ENCODE results near the gene TSPAN1. TPM values are rescaled to one million over a fixed set of nuclear protein-coding genes. Genes with fewer than 3 reads are reported as not detected.
A peak's percentile ranks its signal among the peaks of the same experiment; 100 is the strongest.

TSPAN1 gene
- total RNA-seq, 1 experiment from 2014 or later, result 26.1 TPM

- CTCF ChIA-PET, result no interaction called here
These were observed 4.5 kb downstream of the TSPAN1 start for GRCh38 chr1:46179138-46180081.

More at GRCh38 chr1:46179138-46180081, 4.5 kb downstream of the TSPAN1 start:
- POLR2A ChIA-PET, result no interaction called here
- Histone ChIP-seq H3K36me3 (ENCODE audit: control insufficient read depth, insufficient read depth, low read length) (no peaks in the 10 kb centered on the region), H3K27me3 (ENCODE audit: control insufficient read depth, insufficient read depth, low read length) (no peaks in the 10 kb centered on the region), H3K4me1 (ENCODE audit: control insufficient read depth, insufficient read depth, low read length) (peaks cover 59% of the 10 kb centered on the region), H3K27ac (ENCODE audit: low read length) (peak overlapping the region; percentile 40; the same call in 1 of the 2 replicates), H3K4me3 (ENCODE audit: low read depth in 2 of 2, low read length in 2 of 2) (no peak overlapping the region; a peak in 1 of 4 replicates), H3K9me3 (ENCODE audit: control insufficient read depth, insufficient read depth, low read depth, low read length) (no peaks in the 10 kb centered on the region)
- ATAC-seq (peak; percentile 75), DNase-seq (ENCODE audit: low read depth, low spot score) (peak; percentile 78)
- intact Hi-C loops (cut with micrococcal nuclease; ENCODE audit: unreplicated experiment), result loop anchor here (1.0 kb wide), 1 partner anchor 142 kb away; no protein-coding TSS in a partner anchor
- in situ Hi-C loops (cut with HindIII; ENCODE audit: low pct_unique_long_range_greater_than_20kb, low sequenced_read_pairs), result no loop called here
- BruUV-seq (replicated peaks), result no TSS peak
- TF ChIP-seq REST (IDR thresholded peaks at IDR 0.05; ENCODE audit: insufficient read depth in 1 of 2, low read depth in 2 of 2, low read length in 1 of 2) (no peak), CTCF (IDR thresholded peaks at IDR 0.05) (peak; percentile 92), SIN3A (IDR thresholded peaks at IDR 0.05; ENCODE audit: borderline replicate concordance, insufficient read depth, low read depth, low read length) (no peak), POLR2AphosphoS5 (IDR thresholded peaks at IDR 0.05; ENCODE audit: low read depth, low read length) (no peak)
